Stimulated activated CD8-positive, alpha-beta memory T cell treated with anti-CD3 and anti-CD28 coated beads, Interleukin-15, amount 100 ng/mL, for 24 hours (primary cell): ENCODE data around the gene CD1B.
"Not testable (repeated sequence)": the region's sequence is repeated elsewhere in the genome, so short reads cannot be mapped to it uniquely, and the experiment has no call there.

Source experiments
- DNase-seq: peaks from one replicate; pipeline ENCODE4 v3.0.0-alpha.2; 2020; ENCODE audit warnings: low read depth

Gene CD1B

GRCh38 chr1:158328426-158328825 lies 2.9 kb downstream of the CD1B start:
- DNase-seq, result no peak

- DNase-seq, result no peak
Measured at GRCh38 chr1:158327481-158327880, 3.9 kb downstream of the CD1B start.

- no peak for DNase-seq
Measured at GRCh38 chr1:158324395-158324794, 6.9 kb downstream of the CD1B start.

GRCh38 chr1:158323866-158324265 lies 7.5 kb downstream of the CD1B start:
- DNase-seq, result no peak

GRCh38 chr1:158311066-158311465 lies 20.3 kb downstream of the CD1B start:
- no peak for DNase-seq

GRCh38 chr1:158310623-158311022 lies 20.7 kb downstream of the CD1B start:
- no peak for DNase-seq

- DNase-seq, result no peak
Measured at GRCh38 chr1:158295791-158296190, 35.5 kb downstream of the CD1B start.

- no peak for DNase-seq
Measured at GRCh38 chr1:158290321-158290844, 40.9 kb downstream of the CD1B start.

GRCh38 chr1:158289811-158290210 lies 41.5 kb downstream of the CD1B start, which contains the start of gene CD1C:
Gene CD1C, plus strand, starts transcription at chr1:158289923. Its CDS starts 142 bp downstream, at chr1:158290065.
- no peak for DNase-seq

GRCh38 chr1:158286941-158287346 lies 44.4 kb downstream of the CD1B start:
- no peak for DNase-seq

GRCh38 chr1:158286487-158286886 lies 44.8 kb downstream of the CD1B start:
- no peak for DNase-seq

GRCh38 chr1:158285756-158286241 lies 45.5 kb downstream of the CD1B start:
- no peak for DNase-seq

- no peak for DNase-seq
Measured at GRCh38 chr1:158283965-158284364, 47.4 kb downstream of the CD1B start.

- not testable (repeated sequence) for DNase-seq
Measured at GRCh38 chr1:158282421-158282820, 48.9 kb downstream of the CD1B start.
